Globus pallidus (tissue), 1 donor: ENCODE data around the gene LCN6.
"Not testable (repeated sequence)": the region's sequence is repeated elsewhere in the genome, so short reads cannot be mapped to it uniquely, and the experiment has no call there.

Source experiments
- DNase-seq: peaks from one replicate; pipeline ENCODE4 v3.0.0-alpha.2; 2015; ENCODE audit warnings: low spot score

LCN6 gene

GRCh38 chr9:136723989-136724388 lies 24.3 kb downstream of the LCN6 start:
- DNase-seq: no peak

DNA sequence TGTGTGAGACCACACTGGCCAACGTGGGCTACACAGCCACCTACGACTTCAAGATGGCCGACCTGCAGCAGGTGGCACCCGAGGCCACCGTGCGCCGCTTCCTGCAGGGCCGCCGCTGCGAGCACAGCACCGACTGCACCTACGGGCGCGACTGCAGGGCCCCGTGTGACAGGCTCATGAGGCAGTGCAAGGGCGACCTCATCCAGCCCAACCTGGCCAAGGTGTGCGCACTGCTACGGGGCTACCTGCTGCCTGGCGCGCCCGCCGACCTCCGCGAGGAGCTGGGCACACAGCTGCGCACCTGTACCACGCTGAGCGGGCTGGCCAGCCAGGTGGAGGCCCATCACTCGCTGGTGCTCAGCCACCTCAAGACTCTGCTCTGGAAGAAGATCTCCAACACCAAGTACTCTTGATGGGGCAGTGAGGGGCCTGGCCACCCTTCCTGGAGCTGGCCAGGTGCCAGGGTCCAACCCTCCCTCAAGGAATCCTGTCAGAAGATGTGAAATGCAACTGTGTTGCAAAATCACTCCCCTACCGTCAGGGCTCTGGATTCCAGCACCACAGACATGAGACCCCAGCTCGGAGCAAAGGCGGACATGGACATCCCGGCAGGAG lies 24.9 kb downstream of the LCN6 start:
- DNase-seq: no peak

DNA sequence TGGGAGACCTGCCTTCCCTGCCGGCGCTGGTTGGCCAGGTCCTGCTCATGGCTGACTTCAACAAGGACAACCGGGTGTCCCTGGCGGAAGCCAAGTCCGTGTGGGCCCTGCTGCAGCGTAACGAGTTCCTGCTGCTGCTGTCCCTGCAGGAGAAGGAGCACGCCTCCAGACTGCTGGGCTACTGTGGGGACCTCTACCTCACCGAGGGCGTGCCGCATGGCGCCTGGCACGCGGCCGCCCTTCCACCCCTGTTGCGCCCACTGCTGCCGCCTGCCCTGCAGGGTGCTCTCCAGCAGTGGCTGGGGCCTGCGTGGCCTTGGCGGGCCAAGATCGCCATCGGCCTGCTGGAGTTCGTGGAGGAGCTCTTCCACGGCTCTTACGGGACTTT lies 25.4 kb downstream of the LCN6 start:
- DNase-seq: no peak

DNA sequence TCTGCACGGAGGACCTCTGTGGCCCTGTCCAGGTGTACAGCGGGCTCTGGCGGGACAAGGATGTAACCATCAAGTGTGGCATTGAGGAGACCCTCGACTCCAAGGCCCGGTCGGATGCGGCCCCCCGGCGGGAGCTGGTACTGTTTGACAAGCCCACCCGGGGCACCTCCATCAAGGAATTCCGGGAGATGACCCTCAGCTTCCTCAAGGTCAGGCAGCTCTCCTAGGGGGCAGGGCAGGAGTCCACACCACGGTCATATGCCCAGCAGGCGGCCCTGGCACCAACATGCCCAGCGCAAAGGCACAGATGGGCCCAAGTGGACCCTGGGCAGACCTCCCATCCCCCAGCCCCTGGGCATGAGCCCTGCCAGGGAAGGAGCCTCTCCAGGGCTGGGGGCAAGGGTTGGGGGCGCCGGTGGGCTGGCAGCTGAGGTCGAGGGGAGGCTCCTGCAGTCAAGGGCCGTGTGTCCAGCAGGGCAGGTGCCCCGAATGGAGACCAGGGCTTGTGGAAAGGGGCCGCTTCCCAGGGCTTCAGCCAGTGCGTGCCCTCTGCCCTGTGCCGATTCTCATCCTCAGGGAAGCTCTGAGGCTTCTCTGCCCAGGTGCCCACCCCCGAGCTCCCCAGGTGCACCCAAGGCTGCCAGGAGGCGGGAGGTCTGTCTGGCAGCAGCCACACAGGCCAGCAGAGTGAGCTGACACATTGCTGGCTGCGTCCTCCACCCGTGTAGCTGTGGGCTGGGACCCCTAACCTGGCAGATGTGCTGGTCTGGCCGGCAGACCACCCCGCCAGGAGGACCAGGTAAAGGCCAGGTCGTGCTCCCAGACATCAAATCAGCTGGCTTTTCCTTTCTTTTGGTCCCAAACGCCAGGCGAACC lies 26.0 kb downstream of the LCN6 start:
- DNase-seq: no peak

DNA sequence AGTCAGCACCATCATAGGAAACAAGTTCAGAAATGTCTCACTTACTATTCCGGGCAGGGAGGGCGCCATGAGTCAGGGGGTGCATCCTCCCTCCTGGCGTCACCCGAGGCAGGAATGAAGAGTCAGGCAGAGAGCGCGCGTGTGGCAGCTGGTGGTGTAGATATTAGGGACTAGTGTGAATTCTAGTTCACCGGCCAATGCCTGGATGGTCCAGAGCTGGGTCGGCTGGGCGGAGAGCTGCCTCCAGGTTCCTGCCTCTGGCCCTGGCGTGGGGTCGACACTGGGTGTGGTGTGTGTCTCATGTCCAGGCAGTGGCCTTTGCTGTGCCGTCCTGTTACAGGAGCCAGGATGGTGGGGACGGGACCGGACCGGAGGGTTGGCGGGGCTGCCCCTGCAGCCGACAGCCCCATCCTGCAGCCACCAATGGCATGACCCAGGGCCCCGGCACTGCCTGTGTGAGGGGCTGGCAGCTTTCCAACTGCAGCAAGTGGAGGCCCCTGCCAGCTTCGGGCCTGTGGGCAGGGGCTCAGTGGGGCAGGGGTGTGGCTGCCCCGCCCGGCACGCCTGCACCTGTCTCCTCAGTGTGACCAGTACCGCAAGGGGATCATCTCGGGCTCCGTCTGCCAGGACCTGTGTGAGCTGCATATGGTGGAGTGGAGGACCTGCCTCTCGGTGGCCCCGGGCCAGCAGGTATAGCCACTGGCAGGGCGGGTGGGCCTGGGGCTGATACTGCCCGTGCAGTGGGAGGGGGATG lies 26.8 kb downstream of the LCN6 start:
- DNase-seq: no peak

DNA sequence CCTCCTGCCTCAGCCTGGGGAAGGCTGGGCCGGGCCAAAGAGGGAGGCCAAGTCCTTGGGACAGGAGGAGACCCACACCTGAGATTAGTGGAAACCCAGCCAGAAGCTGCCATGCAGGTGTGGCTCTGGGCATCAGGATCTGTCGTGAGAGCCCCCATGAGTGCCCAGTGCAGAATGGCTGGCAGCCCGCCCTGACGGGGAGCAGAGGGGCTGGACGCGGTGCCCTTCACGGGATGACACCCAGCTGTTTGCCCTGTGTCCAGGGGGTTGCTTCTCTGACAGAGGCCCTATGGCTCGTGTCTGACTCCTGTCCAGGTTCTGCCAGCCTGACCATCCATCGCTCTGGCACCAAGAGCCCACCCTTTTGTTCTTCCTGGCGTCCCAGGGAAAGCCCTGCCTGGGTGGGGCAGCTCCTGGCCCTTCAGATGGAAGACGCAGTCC lies 27.4 kb downstream of the LCN6 start:
- DNase-seq: no peak

GRCh38 chr9:136720251-136720897 lies 28.0 kb downstream of the LCN6 start:
- DNase-seq: no peak

DNA sequence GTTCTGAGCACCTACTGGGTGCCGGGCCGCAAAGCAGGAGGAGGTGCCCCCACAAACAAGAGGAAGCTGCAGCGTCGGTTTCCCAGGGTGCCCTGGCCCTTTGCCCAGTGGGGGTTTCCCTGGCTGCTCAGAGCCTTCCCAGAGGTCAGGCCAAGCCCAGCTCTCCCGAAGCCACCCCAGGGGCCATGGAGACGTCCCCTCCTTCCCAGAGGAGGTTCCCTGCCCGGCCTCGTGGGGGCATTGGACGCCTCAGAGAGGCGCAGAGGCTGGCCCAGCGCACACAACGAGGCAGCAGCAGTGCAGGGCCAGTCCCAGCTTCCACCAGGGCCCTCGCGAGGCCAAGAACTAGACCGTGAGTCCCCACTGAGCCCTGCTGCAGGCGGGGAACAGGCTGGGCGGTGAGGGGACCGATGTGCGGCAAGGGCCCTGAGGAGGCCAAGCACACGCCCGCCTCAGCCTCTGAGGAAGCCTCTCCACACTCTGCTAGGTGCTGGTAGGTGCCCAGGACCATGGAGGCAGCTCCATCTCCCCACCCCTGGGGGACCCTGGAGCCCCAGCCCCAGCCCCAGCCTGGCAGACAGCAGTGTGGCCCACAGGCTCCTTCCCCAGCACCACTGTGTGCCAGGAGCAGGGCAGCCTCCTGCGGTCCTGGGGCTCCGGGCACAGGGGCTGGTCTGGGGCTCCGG lies 29.0 kb downstream of the LCN6 start:
- DNase-seq: no peak

- no peak for DNase-seq
These were observed 29.8 kb downstream of the LCN6 start for GRCh38 chr9:136718345-136719194.

DNA sequence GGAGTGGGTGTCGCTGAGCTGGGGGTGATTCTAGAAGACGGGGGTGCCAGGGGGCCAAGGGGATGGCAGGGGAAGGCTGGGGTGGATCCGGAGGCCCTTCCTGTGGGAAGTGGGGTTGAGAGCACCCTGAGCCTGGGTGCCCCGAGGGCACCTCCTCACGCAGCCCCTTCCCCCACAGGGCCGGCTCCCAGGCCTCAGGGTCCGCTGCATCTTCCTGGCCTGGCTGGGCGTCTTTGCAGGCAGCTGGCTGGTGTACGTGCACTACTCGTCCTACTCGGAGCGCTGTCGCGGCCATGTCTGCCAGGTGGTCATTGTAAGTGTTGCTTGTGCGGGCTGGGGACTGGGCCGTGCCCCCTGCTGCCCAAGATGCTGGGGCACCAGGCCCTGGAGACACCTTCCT lies 30.9 kb downstream of the LCN6 start:
- DNase-seq: no peak

- no peak for DNase-seq
These were observed 33.4 kb downstream of the LCN6 start for GRCh38 chr9:136714893-136715274.

GRCh38 chr9:136714096-136714892 lies 34.0 kb downstream of the LCN6 start:
- DNase-seq: no peak

- no peak for DNase-seq
These were observed 34.8 kb downstream of the LCN6 start for GRCh38 chr9:136713550-136713949.

DNA sequence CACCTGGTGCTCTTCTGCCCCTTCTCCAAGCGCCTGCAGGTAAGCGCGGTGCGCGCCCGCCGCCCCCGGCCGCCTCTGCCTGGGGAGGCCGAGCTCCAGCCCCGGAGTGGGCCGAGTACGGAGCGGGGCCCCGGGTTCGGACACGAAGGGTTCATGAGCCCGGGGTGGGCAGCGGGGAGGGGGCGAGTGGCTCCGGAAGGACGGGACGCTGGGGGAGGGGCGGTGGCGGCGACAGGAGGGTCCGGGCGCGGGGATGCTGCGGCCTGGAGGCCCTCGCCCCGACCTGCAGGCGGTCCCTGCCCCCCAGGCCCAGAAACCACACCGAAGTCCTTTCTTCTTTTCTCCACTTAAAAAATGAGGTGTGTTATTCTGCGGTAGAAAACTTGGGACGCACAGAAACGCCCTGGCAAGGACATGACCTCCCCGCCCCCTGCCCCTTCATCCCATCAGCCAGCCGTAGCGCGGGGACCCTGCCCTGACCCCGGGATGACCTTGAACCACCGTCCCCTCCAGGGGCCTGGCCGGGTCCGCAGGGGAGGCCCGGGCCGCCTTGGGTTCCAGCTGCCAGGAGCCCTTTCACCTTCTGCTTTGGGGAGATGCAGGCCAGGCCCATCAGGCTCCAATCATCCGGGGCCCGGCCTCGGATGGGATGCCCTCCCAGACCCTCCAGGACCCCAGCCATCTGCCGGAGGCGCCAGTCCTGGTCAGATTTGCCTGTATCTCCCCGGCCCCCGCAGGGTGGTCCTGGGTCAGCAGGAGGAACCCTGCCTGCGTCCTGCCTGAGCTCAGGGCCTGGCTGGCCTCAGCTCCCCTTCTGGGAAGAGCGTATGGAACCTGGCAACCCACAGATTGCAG lies 35.4 kb downstream of the LCN6 start:
- DNase-seq: no peak

DNA sequence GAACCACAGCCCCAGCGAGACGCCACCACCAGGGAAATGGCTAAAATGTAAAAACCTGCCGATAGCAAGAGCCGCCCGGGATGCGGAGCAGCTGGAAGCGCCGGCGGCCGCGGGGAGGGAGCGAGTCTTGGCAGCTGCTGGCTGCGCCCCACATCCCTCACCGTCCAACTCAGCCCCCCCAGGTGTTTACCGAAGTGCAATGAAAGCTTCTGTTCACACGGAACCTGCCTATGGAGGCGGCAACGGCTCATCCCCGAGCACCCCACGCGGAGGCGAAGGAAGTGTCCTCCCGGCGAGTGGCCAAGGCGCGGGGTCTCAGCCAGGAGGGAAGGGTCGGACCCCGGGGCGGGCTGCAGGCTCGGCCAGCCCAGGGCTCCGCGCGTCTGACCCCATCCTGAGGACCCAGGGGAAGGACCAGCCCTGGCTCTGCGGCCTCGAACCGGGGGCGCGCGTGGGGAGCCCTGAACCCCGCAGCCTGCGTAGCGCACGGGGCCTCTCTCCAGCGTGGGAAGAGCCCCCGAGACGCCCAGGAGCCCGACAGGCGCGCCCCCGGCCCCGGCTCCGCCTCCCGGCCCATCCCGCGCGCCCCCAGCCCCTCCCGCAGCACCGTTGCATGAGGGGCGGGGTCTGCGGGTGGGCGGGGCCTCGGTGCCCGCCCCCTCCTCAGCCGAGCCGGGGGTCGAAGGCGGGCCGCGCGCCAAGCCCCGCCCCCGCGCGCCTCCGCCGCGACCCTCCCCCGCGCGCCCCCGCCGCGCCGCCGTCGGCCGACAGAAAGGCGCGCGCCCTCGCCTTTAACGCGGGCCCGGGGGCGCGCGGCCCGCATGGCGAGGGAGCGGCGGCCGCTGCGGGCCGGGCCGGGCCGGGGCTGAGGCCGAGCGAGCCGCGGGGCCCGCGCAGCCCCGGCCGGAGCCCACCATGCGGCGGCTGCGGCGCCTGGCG lies 36.3 kb downstream of the LCN6 start, which contains the start of gene DIPK1B:
TSS of gene DIPK1B (plus strand) at position 822 of the 939 bp plus-strand sequence. CDS start at position 916, 94 bp downstream.
- DNase-seq: no peak

- not testable (repeated sequence) for DNase-seq
These were observed 37.1 kb downstream of the LCN6 start for GRCh38 chr9:136711219-136711648.

DNA sequence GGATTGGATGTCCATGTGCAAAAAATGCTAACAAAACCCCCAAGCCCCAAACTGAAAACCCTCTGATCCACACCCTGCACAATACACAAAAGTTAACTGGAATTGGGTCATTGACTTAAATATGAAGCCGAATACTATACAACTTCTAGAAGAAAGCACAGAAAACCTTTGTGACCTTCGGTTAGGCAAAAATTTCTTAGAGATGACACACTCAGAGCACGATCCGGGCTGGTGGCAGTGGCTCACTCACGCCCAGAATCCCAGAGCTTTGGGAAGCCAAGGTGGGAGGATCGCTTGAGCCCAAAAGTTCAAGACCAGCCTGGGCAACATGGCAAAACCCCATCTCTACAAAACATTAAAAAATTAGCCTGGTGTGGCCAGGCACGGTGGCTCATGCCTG lies 37.8 kb downstream of the LCN6 start:
- no peak for DNase-seq
